ENCODE measurements around the gene ALKAL2.

ALKAL2 gene, protein sequence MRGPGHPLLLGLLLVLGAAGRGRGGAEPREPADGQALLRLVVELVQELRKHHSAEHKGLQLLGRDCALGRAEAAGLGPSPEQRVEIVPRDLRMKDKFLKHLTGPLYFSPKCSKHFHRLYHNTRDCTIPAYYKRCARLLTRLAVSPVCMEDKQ

DNA sequence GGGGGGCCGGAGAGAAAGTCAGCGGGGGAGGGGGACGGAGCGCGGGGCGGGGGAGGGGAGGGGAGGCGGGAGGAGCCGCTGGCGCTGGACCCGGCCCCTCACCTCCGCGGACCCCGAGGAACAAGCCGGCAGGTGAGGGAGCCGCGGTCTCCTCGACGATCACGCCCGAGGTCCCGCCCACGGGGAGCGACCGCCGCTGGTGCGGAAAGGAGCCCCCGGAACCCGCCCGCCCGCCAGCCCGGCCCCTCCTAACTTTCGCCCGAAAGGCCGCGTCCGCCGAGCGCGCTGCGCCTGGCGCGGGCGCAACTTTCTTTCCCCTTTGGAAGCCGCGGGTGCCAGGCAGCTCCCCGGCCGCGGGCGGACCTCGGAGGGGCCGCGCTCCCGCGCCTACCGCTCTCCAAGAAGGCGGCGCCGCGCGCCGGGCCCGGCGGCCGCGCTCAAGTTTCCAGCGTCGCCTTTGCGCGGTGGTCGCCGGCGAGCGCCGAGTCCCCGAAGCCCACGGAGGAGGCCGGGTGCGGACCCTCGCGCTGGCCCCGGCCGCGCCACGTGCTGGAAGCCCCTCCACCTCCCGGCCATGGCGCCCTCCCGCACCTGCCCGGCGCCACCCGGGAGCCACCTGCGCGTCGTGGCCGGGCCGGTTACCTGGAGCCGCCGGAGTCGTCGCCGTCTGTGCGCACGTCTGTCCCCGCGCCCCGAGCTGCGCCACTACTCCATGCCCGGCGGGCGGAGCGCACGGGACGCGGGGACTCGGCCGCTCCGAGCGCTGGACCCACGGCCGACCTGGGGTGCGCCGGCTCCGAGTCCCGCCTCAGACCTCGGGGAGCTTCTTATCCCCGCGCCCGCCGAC, at the start of gene ALKAL2:
TSS of gene ALKAL2 (minus strand) at position 181 of the 847 bp plus-strand sequence. CDS start 256 bp downstream, outside the sequence.
- TF ChIP-seq, protein P1, sequence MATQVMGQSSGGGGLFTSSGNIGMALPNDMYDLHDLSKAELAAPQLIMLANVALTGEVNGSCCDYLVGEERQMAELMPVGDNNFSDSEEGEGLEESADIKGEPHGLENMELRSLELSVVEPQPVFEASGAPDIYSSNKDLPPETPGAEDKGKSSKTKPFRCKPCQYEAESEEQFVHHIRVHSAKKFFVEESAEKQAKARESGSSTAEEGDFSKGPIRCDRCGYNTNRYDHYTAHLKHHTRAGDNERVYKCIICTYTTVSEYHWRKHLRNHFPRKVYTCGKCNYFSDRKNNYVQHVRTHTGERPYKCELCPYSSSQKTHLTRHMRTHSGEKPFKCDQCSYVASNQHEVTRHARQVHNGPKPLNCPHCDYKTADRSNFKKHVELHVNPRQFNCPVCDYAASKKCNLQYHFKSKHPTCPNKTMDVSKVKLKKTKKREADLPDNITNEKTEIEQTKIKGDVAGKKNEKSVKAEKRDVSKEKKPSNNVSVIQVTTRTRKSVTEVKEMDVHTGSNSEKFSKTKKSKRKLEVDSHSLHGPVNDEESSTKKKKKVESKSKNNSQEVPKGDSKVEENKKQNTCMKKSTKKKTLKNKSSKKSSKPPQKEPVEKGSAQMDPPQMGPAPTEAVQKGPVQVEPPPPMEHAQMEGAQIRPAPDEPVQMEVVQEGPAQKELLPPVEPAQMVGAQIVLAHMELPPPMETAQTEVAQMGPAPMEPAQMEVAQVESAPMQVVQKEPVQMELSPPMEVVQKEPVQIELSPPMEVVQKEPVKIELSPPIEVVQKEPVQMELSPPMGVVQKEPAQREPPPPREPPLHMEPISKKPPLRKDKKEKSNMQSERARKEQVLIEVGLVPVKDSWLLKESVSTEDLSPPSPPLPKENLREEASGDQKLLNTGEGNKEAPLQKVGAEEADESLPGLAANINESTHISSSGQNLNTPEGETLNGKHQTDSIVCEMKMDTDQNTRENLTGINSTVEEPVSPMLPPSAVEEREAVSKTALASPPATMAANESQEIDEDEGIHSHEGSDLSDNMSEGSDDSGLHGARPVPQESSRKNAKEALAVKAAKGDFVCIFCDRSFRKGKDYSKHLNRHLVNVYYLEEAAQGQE (IDR thresholded peaks at IDR 0.05; ENCODE audit: low read depth), result no peak
- TF ChIP-seq ZBTB7A (IDR thresholded peaks at IDR 0.05; ENCODE audit: low read depth), result 0 out of 2 replicates have a peak, but pooled peaks have one; percentile 9
- TF ChIP-seq, protein P2, sequence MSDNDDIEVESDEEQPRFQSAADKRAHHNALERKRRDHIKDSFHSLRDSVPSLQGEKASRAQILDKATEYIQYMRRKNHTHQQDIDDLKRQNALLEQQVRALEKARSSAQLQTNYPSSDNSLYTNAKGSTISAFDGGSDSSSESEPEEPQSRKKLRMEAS (IDR thresholded peaks at IDR 0.05), result 0 out of 2 replicates have a peak, but pooled peaks have one; percentile 36

DNA sequence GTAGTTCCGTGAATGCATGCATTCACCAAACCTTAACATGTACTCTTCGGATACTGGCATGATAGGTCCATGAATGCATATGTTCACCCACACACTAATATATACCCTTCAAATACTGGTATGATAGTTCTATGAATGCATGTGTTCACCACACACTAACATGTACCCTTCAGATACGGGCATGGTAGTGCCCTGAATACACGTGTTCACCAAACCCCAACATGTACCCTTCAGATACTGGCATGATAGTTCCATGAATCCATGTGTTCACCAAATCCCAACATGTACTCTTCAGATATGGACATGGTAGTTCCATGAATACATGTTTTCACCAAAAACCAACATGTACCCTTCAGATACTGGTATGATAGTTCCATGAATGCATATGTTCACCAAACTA, 48.5 kb upstream of the ALKAL2 start:
- TF ChIP-seq EGR1 (IDR thresholded peaks at IDR 0.05) (no peak), NFIC (IDR thresholded peaks at IDR 0.05) (no peak), TAF1 (IDR thresholded peaks at IDR 0.05; ENCODE audit: low read depth) (no peak), CREB1 (IDR thresholded peaks at IDR 0.05; ENCODE audit: low read depth) (no peak), CEBPB (IDR thresholded peaks at IDR 0.05) (no peak), ZBTB7A (IDR thresholded peaks at IDR 0.05; ENCODE audit: low read depth) (no peak), TCF12 (IDR thresholded peaks at IDR 0.05; ENCODE audit: low read depth) (no peak)
- TF ChIP-seq, protein P3, sequence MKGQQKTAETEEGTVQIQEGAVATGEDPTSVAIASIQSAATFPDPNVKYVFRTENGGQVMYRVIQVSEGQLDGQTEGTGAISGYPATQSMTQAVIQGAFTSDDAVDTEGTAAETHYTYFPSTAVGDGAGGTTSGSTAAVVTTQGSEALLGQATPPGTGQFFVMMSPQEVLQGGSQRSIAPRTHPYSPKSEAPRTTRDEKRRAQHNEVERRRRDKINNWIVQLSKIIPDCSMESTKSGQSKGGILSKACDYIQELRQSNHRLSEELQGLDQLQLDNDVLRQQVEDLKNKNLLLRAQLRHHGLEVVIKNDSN (IDR thresholded peaks at IDR 0.05), result no peak
- TF ChIP-seq, protein P2 (IDR thresholded peaks at IDR 0.05), result no peak
- TF ChIP-seq, protein P1 (IDR thresholded peaks at IDR 0.05; ENCODE audit: low read depth), result no peak

DNA sequence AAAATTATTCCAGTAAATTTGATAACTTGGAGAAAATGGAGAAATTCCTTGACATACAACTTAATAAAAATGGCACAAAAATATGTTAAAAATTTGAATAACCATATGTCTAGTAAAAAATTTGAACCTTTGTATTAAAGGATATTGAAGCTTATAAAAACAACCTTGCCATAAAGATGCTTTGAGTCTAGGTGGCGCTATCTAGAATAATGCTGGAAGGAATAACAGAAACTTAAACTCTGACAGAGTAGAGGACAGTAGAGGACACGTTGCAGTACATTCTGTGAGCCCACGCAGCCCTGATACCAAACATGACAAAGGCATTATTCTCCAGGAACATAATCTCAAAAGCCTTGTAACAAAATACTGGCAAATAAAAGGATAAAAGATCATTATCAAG, 44.7 kb upstream of the ALKAL2 start:
- TF ChIP-seq FOXM1 (IDR thresholded peaks at IDR 0.05; ENCODE audit: borderline replicate concordance, low read depth) (no peak), TEAD4 (IDR thresholded peaks at IDR 0.05) (no peak), RAD21 (IDR thresholded peaks at IDR 0.05; ENCODE audit: low read depth) (no peak), CEBPB (IDR thresholded peaks at IDR 0.05) (no peak), ZBTB7A (IDR thresholded peaks at IDR 0.05; ENCODE audit: low read depth) (no peak), TAF1 (IDR thresholded peaks at IDR 0.05; ENCODE audit: low read depth) (no peak), EGR1 (IDR thresholded peaks at IDR 0.05) (no peak), NFIC (IDR thresholded peaks at IDR 0.05) (no peak), TCF12 (IDR thresholded peaks at IDR 0.05; ENCODE audit: low read depth) (no peak)
- TF ChIP-seq, protein P2 (IDR thresholded peaks at IDR 0.05), result no peak
- TF ChIP-seq, protein P1 (IDR thresholded peaks at IDR 0.05; ENCODE audit: low read depth), result no peak

DNA sequence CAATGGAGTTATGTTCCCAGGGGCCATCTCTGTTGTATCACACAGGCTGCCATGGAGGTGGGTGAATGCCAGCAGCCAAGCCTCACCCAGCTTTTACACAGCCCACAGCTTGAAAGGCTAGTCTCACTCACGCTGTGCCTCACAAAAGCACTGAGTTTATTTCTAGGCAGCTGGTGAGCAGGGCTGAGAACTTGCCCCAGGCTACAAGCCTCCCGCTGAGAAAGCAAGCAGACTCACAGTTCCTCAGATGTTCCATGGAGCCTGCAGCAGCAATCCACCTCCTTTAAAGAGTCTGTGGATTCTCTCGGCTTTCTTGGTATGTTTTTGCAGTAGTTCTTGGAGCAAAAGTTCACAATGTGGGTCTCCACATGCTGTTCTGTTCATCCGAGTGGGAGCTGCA, 40.9 kb upstream of the ALKAL2 start:
- no peak for TF ChIP-seq TCF12 (IDR thresholded peaks at IDR 0.05; ENCODE audit: low read depth)

DNA sequence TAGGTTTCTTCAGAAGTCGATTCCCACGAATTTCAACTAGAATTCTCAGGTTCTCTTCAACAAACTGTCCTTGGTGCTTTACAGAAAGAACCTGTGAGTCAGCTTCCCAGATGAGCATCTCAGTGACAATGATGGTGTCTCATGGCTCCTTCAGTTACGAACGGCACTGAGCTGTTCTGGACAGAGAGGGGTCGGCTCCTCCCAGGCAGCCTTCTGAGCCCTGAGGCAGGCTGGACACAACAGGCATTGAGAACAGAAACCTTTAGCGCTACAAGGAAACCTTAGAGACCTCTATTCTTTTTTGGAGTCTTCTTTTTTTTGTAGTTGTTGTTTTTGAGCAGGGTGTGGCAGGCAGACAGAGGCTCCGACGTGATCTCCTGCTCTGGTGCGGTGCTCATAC, 35.1 kb upstream of the ALKAL2 start:
- TF ChIP-seq NFIC (IDR thresholded peaks at IDR 0.05) (no peak), TCF12 (IDR thresholded peaks at IDR 0.05; ENCODE audit: low read depth) (no peak), RAD21 (IDR thresholded peaks at IDR 0.05; ENCODE audit: low read depth) (no peak), EGR1 (IDR thresholded peaks at IDR 0.05) (no peak), FOXM1 (IDR thresholded peaks at IDR 0.05; ENCODE audit: borderline replicate concordance, low read depth) (no peak), TEAD4 (IDR thresholded peaks at IDR 0.05) (no peak), CREB1 (IDR thresholded peaks at IDR 0.05; ENCODE audit: low read depth) (no peak), TAF1 (IDR thresholded peaks at IDR 0.05; ENCODE audit: low read depth) (no peak), EP300 (IDR thresholded peaks at IDR 0.05; ENCODE audit: borderline replicate concordance) (no peak)
- TF ChIP-seq, protein P2 (IDR thresholded peaks at IDR 0.05), result no peak

All from Ishikawa (cell line).